Stimulated activated CD8-positive, alpha-beta memory T cell treated with anti-CD3 and anti-CD28 coated beads, Interleukin-2, amount 100 ng/mL, for 48 hours (primary cell): ENCODE measurements around the gene ANKRD36C.
"Not testable (repeated sequence)": the region's sequence is repeated elsewhere in the genome, so short reads cannot be mapped to it uniquely, and the experiment has no call there.

Experiments used
- DNase-seq, 2 donors: peaks; one replicate each; pipeline ENCODE4 v3.0.0-alpha.2; 2020; ENCODE audit warnings: low read depth in 2 of 2

Gene ANKRD36C

GRCh38 chr2:96008051-96008450 is 16.4 kb upstream of the ANKRD36C start:
- not testable (repeated sequence) for DNase-seq

- not testable (repeated sequence) for DNase-seq
Observed at GRCh38 chr2:96006248-96006647, 14.6 kb upstream of the ANKRD36C start.

GRCh38 chr2:95992520-95993272 is 1.1 kb upstream of the ANKRD36C start:
- DNase-seq, result not testable (repeated sequence)

GRCh38 chr2:95992102-95992501 is 478 bp upstream of the ANKRD36C start:
- DNase-seq, result not testable (repeated sequence)

GRCh38 chr2:95990884-95991283 is 740 bp downstream of the ANKRD36C start:
- DNase-seq, result not testable (repeated sequence)

- not testable (repeated sequence) for DNase-seq
Observed at GRCh38 chr2:95951662-95952061, 40.0 kb downstream of the ANKRD36C start.

GRCh38 chr2:95948039-95948438 is 43.6 kb downstream of the ANKRD36C start:
- not testable (repeated sequence) for DNase-seq

GRCh38 chr2:95939947-95940346 is 51.7 kb downstream of the ANKRD36C start:
- not testable (repeated sequence) for DNase-seq

GRCh38 chr2:95930740-95931139 is 60.9 kb downstream of the ANKRD36C start:
- not testable (repeated sequence) for DNase-seq

GRCh38 chr2:95917007-95917406 is 74.6 kb downstream of the ANKRD36C start:
- not testable (repeated sequence) for DNase-seq

GRCh38 chr2:95915131-95915530 is 76.5 kb downstream of the ANKRD36C start:
- DNase-seq, result not testable (repeated sequence)

GRCh38 chr2:95911431-95911830 is 80.2 kb downstream of the ANKRD36C start:
- not testable (repeated sequence) for DNase-seq

GRCh38 chr2:95894443-95894842 is 97.2 kb downstream of the ANKRD36C start:
- DNase-seq, result not testable (repeated sequence)

GRCh38 chr2:95867929-95868328 is 123.7 kb downstream of the ANKRD36C start:
- not testable (repeated sequence) for DNase-seq

- DNase-seq, result not testable (repeated sequence)
Observed at GRCh38 chr2:95867047-95867677, 124.5 kb downstream of the ANKRD36C start.

- DNase-seq, result not testable (repeated sequence)
Observed at GRCh38 chr2:95862121-95862520, 129.5 kb downstream of the ANKRD36C start.

- DNase-seq, result no peak
Observed at GRCh38 chr2:95836151-95836550, 155.5 kb downstream of the ANKRD36C start.

- DNase-seq, result not testable (repeated sequence)
Observed at GRCh38 chr2:95834077-95835013, 157.3 kb downstream of the ANKRD36C start.

GRCh38 chr2:95824218-95824617 is 167.4 kb downstream of the ANKRD36C start:
- DNase-seq, result not testable (repeated sequence)

GRCh38 chr2:95817521-95817920 is 174.1 kb downstream of the ANKRD36C start:
- DNase-seq, result not testable (repeated sequence)

GRCh38 chr2:95813311-95813710 is 178.3 kb downstream of the ANKRD36C start:
- not testable (repeated sequence) for DNase-seq

GRCh38 chr2:95799892-95800291 is 191.7 kb downstream of the ANKRD36C start:
- no peak for DNase-seq
